NCI-H82 treated with DMSO at 0.1 percent for 48 hours (cell line): ENCODE measurements around the gene PNPT1.
"Not testable (repeated sequence)": the region's sequence is repeated elsewhere in the genome, so short reads cannot be mapped to it uniquely, and the experiment has no call there.

ENCODE experiments used
- DNase-seq: peaks from one replicate; lab custom pipeline; 2025; ENCODE audit not compliant: unreplicated experiment; lab: John Stamatoyannopoulos, UW

The PNPT1 gene

GRCh38 chr2:55693181-55694125 lies at the start of gene PNPT1:
PNPT1 (minus strand) TSS chr2:55693844; CDS start chr2:55693823, 21 bp downstream.
- DNase-seq = peak; percentile 90

- no peak for DNase-seq
Observed at GRCh38 chr2:55742996-55743395, 49.4 kb upstream of the PNPT1 start.

GRCh38 chr2:55736019-55736536 lies 42.4 kb upstream of the PNPT1 start:
- not testable (repeated sequence) for DNase-seq

- no peak for DNase-seq
Observed at GRCh38 chr2:55734726-55735125, 41.1 kb upstream of the PNPT1 start.

GRCh38 chr2:55733335-55733734 lies 39.7 kb upstream of the PNPT1 start:
- DNase-seq = no peak

GRCh38 chr2:55732854-55733253 lies 39.2 kb upstream of the PNPT1 start:
- no peak for DNase-seq

- no peak for DNase-seq
Observed at GRCh38 chr2:55729136-55729685, 35.6 kb upstream of the PNPT1 start.

- DNase-seq = no peak
Observed at GRCh38 chr2:55721596-55722215, 28.1 kb upstream of the PNPT1 start.

- no peak for DNase-seq
Observed at GRCh38 chr2:55720417-55720816, 26.8 kb upstream of the PNPT1 start.

GRCh38 chr2:55719852-55720251 lies 26.2 kb upstream of the PNPT1 start:
- no peak for DNase-seq

- DNase-seq = peak; percentile 31
Observed at GRCh38 chr2:55718165-55719008, 24.7 kb upstream of the PNPT1 start.

- DNase-seq = no peak
Observed at GRCh38 chr2:55715626-55716025, 22.0 kb upstream of the PNPT1 start.

GRCh38 chr2:55715178-55715577 lies 21.5 kb upstream of the PNPT1 start:
- not testable (repeated sequence) for DNase-seq

- DNase-seq = no peak
Observed at GRCh38 chr2:55712477-55713060, 18.9 kb upstream of the PNPT1 start.

- no peak for DNase-seq
Observed at GRCh38 chr2:55710025-55710424, 16.4 kb upstream of the PNPT1 start.

- DNase-seq = no peak
Observed at GRCh38 chr2:55707751-55708150, 14.1 kb upstream of the PNPT1 start.

- not testable (repeated sequence) for DNase-seq
Observed at GRCh38 chr2:55706258-55706657, 12.6 kb upstream of the PNPT1 start.

- peak; percentile 76 for DNase-seq
Observed at GRCh38 chr2:55705027-55705653, 11.5 kb upstream of the PNPT1 start.

- no peak for DNase-seq
Observed at GRCh38 chr2:55703350-55703749, 9.7 kb upstream of the PNPT1 start.

GRCh38 chr2:55692740-55693139 lies 904 bp downstream of the PNPT1 start:
- DNase-seq = not testable (repeated sequence)
